H1 (cell line): ENCODE results near the gene TRMT61A.

ENCODE experiments used
- CTCF ChIP-seq, 3 experiments: IDR thresholded peaks; 1 replicate in 2 of 3; 2 replicates in 1 of 3; pipeline versions ENCODE4 v1.5.1 to v1.6.1; 2011; ENCODE audit warnings: low read length in 3 of 3, mild to moderate bottlenecking in 3 of 3, inconsistent platforms in 2 of 3, low read depth in 1 of 3, moderate library complexity in 1 of 3; ENCODE audit not compliant: insufficient read depth in 1 of 3; ENCODE audit errors: control extremely low read depth in 1 of 3
- TF ChIP-seq, protein P1 (sequence below): IDR thresholded peaks from 2 replicates; pipeline ENCODE4 v1.6.1; 2012; ENCODE audit warnings: low read length, inconsistent platforms

DNA sequence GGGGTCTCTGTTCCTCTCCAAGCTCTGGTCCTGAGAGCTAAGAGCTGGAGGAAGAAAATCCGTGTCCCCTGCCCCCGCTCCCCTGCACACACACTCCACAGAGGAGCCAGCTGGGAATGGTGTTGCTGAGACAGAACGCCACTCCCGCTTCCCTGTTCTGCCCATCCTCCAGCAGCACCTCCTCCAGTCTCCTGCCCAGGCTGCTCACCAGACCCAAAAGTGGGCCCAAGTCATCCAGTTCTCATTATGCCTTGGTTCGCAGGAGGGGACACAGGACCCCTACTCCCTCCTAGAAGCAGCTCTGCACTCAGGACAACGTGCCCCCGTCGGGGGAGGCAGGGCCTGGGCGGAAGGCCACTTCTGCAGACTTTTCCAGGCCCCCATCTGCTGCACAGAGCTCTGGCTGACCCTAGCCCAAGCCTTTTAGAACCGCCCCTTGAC is 830 bp upstream of the TRMT61A start:
- TF ChIP-seq, protein P1, sequence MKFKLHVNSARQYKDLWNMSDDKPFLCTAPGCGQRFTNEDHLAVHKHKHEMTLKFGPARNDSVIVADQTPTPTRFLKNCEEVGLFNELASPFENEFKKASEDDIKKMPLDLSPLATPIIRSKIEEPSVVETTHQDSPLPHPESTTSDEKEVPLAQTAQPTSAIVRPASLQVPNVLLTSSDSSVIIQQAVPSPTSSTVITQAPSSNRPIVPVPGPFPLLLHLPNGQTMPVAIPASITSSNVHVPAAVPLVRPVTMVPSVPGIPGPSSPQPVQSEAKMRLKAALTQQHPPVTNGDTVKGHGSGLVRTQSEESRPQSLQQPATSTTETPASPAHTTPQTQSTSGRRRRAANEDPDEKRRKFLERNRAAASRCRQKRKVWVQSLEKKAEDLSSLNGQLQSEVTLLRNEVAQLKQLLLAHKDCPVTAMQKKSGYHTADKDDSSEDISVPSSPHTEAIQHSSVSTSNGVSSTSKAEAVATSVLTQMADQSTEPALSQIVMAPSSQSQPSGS = no peak
- no peak for TF ChIP-seq CTCF (IDR thresholded peaks at IDR 0.05; ENCODE audit: control extremely low read depth in 1 of 3, insufficient read depth in 1 of 3, low read depth in 1 of 3, low read length in 3 of 3)
